GM13977 (cell line): ENCODE measurements around the gene KCNG2.

ENCODE experiments used
- DNase-seq: peaks from one replicate; pipeline ENCODE4 v3.0.0; 2012; ENCODE audit warnings: low spot score
- in situ Hi-C: fragments of 300-500 bp; cut with MboI; formaldehyde crosslinking; loops from one replicate; pipeline ENCODE4 v1.12.0; 2022; ENCODE audit warnings: low sequenced_read_pairs, low pct_unique_long_range_greater_than_20kb, mixed read lengths, inconsistent platforms; ENCODE audit not compliant: unreplicated experiment
- TF ChIP-seq, protein P1 (sequence below): IDR thresholded peaks from 2 replicates; pipeline ENCODE4 v1.5.1; 2012; ENCODE audit warnings: mild to moderate bottlenecking, control low read depth; ENCODE audit not compliant: insufficient read depth; ENCODE audit errors: extremely low read depth, missing control alignments

Gene KCNG2

DNA sequence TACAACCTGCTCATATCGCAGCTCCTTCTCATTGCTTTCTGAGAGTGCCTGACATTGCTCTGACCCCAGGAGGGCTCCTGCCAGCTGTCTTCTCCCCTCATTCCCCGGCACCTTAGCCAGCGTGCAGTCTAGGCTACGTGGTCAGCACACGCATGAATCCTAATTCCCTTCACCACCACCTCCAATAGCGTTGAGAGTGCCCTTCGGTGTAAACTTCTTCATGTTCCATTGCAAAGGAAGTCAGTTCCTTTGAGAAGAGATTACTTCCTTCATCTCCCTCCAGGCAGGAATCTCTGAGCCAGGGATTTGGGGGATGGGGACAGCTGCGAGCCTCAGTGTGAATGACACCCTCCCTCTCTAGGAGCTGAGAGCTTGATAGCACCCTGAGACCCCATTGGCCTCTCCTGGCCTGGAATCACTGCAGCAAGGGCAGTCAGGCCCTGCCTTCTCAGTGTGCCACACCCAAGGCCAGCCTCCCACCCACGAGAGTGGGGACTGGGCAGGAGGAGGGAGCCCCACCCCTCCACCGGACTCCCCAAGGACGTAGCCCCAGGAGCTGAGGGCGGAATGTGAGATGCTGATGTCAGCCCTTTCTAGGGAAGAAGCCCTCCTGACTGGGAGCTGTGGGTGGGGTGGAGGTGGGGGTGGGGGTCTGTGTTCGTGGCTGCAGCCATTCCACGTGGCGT lies 100.3 kb downstream of the KCNG2 start:
- in situ Hi-C loops = no loop called here
- no peak for DNase-seq
- TF ChIP-seq, protein P1, sequence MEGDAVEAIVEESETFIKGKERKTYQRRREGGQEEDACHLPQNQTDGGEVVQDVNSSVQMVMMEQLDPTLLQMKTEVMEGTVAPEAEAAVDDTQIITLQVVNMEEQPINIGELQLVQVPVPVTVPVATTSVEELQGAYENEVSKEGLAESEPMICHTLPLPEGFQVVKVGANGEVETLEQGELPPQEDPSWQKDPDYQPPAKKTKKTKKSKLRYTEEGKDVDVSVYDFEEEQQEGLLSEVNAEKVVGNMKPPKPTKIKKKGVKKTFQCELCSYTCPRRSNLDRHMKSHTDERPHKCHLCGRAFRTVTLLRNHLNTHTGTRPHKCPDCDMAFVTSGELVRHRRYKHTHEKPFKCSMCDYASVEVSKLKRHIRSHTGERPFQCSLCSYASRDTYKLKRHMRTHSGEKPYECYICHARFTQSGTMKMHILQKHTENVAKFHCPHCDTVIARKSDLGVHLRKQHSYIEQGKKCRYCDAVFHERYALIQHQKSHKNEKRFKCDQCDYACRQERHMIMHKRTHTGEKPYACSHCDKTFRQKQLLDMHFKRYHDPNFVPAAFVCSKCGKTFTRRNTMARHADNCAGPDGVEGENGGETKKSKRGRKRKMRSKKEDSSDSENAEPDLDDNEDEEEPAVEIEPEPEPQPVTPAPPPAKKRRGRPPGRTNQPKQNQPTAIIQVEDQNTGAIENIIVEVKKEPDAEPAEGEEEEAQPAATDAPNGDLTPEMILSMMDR = no peak

DNA sequence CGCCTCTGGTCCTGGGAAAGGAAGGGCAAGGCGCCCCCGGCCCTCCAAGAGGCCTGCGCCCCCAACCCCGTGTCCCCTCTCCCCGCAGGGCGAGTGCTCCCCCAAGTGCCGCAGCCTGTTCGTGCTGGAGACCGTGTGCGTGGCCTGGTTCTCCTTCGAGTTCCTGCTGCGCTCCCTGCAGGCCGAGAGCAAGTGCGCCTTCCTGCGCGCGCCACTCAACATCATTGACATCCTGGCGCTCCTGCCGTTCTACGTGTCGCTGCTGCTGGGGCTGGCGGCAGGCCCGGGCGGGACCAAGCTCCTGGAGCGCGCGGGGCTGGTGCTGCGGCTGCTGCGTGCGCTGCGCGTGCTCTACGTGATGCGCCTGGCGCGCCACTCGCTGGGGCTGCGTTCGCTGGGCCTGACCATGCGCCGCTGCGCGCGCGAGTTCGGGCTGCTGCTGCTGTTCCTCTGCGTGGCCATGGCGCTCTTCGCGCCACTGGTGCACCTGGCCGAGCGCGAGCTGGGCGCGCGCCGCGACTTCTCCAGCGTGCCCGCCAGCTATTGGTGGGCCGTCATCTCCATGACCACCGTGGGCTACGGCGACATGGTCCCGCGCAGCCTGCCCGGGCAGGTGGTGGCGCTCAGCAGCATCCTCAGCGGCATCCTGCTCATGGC lies 101.3 kb downstream of the KCNG2 start:
- in situ Hi-C loops = no loop called here
- TF ChIP-seq, protein P1 = no peak
- DNase-seq = no peak

DNA sequence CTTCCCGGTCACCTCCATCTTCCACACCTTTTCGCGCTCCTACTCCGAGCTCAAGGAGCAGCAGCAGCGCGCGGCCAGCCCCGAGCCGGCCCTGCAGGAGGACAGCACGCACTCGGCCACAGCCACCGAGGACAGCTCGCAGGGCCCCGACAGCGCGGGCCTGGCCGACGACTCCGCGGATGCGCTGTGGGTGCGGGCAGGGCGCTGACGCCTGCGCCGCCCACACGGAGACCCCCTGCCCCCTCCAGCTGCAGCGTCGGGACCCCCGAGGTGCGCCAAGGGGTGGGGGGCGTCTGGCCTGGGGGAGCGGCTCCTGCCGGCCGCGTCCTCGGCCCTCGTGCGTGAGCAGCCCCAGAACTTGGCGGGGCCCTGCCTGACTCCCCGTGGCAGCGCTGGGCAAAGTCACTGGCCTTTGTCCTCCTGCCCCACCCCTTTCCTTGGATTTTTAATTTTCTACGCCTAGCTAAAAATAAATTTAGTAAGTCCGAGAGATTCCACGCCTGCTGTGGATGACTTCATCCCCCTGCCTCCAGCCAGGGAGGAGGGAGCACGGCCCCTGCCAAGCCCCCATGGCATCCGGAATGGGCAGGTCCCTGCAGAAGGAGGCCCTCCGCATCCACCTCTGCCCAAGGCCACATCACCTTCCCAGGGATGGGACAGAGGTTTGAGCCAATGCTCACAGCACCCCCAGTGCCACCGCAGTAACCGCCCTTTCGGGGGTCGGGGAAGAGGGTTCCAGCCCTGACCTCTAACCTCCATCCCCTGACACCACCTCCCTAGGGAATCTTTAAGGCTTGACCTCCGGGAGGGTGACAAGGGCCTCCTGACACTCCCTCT lies 102.1 kb downstream of the KCNG2 start:
- TF ChIP-seq, protein P1 = no peak
- in situ Hi-C loops = no loop called here

DNA sequence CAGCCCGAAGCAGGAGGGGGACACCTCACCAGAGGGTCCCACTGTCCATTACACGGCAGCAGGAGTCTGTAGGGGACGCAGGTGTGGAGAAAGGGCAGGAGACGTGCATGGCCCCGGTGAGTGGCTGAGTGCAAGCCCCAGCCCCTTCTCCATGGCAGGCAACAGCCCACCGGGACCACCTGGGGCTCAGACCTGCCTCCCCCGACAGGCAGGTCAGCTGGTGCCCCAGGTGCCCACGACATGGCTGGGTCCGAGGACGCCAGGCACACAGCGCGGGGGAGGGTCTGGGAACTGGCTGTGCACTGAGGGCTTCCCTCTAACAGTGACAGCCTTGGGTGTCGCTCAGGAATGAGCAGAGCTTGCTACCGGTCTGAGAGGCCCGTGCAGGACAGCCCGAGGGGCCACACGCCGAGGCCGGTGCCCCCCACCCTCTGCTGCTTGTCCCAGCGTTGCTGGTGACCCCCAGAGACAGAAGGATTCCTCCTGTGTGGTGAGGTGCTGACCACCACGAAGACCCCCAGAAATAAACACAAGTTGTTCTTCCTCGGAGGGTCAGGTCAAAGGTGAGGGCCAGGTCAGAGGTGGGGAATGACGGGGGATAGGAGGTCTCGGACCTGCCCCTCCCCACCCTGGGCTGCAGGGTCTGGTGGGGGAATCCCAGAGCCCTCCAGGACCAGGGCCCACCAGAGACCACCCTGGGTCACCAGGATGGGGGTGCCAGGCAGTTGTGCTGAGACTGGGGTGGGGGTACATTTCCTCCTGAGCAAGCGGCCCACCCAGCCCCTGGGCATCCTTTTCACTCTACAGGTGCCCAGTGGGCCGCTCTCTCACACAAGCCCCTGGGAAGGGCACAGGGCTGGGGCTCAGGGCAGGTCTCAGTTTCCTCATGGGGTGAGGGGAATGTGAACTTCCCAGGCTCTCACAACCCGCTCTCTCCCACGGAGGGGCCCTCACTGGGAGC lies 103.2 kb downstream of the KCNG2 start:
- no peak for DNase-seq
- in situ Hi-C loops = no loop called here
- TF ChIP-seq, protein P1 = no peak

More for the DNA sequence above, 102.1 kb downstream of the KCNG2 start:
- no peak for DNase-seq

DNA sequence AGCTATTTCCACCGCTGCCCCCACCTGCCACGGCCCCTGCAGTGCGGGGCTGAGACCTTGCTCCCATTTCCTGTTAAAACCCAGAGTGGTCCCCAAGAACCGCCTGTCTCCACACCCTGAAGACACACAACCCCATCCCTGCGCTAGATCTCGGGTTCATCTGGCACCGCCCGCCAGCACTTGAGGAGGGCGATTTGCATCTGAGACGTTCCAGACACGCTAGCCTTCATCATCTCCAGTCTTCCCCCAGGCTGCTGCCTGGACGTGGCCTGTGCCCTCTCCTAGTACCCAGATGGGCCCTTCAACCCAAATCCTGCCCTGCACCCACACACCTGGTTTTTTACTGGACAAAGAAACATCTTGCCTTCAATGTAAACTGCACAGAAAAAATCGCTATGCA lies 103.9 kb downstream of the KCNG2 start:
- in situ Hi-C loops = no loop called here
- TF ChIP-seq, protein P1 = no peak
- no peak for DNase-seq

DNA sequence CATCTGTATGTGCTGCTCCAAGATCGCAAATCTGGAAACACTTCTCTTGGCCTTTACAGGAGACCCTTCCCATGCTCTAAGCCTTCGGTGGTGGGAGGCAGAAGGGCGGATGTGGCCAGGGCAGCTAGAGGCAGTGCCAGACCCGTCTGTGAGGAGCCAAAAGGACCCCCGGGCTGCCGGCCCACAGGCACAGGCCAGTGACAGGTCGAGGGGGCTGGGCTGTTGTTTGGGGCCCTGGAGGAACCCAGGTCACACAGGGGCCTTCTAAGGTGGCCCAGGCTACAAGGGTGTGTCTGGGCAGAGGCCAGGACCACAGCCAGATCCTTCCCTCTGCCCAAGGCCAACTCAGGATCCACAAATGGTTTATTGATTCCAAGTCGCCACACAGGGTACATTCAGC lies 104.3 kb downstream of the KCNG2 start:
- in situ Hi-C loops = no loop called here
- no peak for DNase-seq
- TF ChIP-seq, protein P1 = no peak
